ENCODE results near the gene IL22RA2.

GRCh38 chr6:137197684-137198645 is 24.5 kb upstream of the IL22RA2 start:
- TF ChIP-seq CTCF (optimal IDR thresholded peaks at IDR 0.05 in 1 of 3, IDR thresholded peaks at IDR 0.05 in 1 of 3, conservative IDR thresholded peaks at IDR 0.05 in 1 of 3; ENCODE audit: extremely low read depth in 1 of 3, insufficient read depth in 2 of 3, low read length in 3 of 3) (no peak), EZH2 (IDR thresholded peaks at IDR 0.05; ENCODE audit: low read length) (no peak)
